GM21529 (cell line): Measurements from ENCODE around the gene MRPL1.

Experiments used
- ATAC-seq: cut with Tn5 transposase; IDR thresholded peaks from one replicate; pipeline ENCODE4 v1.9.1; 2021; ENCODE audit not compliant: unreplicated experiment

The MRPL1 gene

GRCh38 chr4:77849278-77849965 is 13.2 kb upstream of the MRPL1 start:
- ATAC-seq: no peak

- ATAC-seq: peak; percentile 92
Observed at GRCh38 chr4:77852892-77853495, 9.6 kb upstream of the MRPL1 start.

GRCh38 chr4:77854431-77855111 is 8.1 kb upstream of the MRPL1 start:
- no peak for ATAC-seq

- no peak for ATAC-seq
Observed at GRCh38 chr4:77856152-77856551, 6.5 kb upstream of the MRPL1 start.

GRCh38 chr4:77859256-77859655 is 3.4 kb upstream of the MRPL1 start:
- ATAC-seq: no peak

GRCh38 chr4:77861495-77861894 is 1.1 kb upstream of the MRPL1 start:
- no peak for ATAC-seq

- peak; percentile 11 for ATAC-seq
Observed at GRCh38 chr4:77863341-77863740, 711 bp downstream of the MRPL1 start.

DNA sequence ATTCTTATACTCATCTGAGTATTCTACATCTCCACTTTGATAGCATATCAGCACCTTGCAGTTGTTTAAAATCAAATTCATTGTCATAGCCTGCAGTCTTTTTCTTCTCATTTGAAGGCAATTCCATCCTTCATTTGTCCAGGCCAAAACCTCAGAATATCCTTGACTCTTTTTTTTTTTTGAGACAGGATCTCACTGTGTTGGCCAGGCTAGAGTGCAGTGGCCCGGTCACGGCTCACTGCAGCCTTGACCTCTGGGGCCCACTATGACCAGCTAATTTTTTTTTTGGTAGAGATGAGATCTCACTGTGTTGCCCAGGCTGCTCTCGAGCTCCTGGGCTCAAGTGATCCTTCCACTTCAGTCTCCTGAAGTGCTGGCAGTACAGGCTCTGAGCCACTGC is 2.6 kb downstream of the MRPL1 start:
- ATAC-seq: no peak

DNA sequence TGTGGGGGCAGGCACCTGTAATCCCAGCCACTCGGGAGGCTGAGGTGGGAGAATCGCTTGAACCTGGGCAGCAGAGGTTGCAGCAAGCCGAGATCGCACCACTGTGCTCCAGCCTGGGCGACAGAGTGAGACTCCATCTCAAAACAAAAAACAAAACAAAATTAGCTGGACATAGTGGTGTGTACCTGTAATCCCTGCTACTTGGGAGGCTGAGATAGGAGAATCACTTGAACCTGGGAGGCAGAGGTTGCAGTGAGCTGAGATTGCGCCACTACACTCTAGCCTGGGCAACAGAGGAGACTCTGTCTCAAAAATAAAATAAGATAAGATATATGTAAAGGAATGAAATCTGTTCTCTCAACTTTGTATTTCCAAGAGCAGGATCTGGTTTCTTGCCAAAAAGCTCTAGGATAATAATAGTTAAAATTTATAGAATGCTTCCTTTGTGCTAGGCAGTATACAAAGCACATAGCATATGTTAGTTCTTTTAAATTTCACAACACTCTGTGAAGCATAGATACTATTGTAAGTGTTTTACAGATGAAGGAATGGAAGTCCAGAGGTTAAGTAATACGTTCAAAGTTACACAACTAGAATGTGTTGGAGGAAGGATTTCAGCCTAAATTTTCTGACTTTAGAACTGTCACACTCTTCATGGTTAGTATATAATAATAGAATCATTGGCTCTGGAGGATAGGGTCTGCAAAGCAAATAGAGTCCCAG is 10.3 kb downstream of the MRPL1 start:
- ATAC-seq: no peak

GRCh38 chr4:77877167-77877566 is 14.5 kb downstream of the MRPL1 start:
- ATAC-seq: no peak

- no peak for ATAC-seq
Observed at GRCh38 chr4:77877771-77878565, 15.3 kb downstream of the MRPL1 start.

- no peak for ATAC-seq
Observed at GRCh38 chr4:77880784-77881183, 18.2 kb downstream of the MRPL1 start.

GRCh38 chr4:77881460-77882295 is 19.0 kb downstream of the MRPL1 start:
- no peak for ATAC-seq

GRCh38 chr4:77893451-77893850 is 30.8 kb downstream of the MRPL1 start:
- ATAC-seq: peak; percentile 82

DNA sequence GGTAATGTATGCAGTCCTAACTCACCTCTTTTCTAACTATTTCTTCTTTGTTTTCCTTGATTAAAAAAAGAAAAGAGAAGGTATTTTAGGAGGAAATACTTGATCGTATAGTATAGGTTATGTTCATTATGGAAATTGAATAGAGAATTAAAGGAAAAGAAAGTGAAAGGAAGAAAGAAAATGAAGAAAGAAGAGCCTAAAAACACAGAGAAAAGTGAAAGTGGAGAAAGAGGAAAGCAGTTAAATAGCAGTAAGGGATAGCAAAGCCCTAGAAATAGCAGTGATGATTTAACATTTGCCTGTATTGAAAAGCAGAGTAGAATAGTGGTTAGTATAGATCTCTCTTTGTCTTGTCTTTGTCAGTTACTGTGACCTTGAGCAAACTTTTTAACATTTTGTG is 37.0 kb downstream of the MRPL1 start:
- no peak for ATAC-seq

DNA sequence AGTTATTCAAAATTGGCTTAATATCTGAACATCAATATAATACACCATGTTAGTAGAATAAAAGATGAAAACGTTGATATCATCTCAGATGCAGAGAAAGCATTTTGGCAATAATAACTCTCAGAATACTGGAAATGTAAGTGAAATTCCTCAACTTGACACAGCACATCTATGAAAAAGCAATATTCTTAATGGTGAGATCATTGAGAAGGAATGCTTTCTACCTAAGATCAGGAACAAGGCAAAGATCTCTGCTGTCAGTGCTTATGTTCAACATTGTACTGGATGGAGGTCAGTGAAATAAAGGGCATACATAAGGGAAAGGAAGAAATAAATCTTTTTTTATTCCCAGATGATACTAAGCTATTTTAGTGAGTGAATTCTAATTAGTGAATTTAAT is 40.6 kb downstream of the MRPL1 start:
- ATAC-seq: no peak

GRCh38 chr4:77905651-77906263 is 43.1 kb downstream of the MRPL1 start:
- no peak for ATAC-seq

GRCh38 chr4:77910676-77911075 is 48.0 kb downstream of the MRPL1 start:
- no peak for ATAC-seq

DNA sequence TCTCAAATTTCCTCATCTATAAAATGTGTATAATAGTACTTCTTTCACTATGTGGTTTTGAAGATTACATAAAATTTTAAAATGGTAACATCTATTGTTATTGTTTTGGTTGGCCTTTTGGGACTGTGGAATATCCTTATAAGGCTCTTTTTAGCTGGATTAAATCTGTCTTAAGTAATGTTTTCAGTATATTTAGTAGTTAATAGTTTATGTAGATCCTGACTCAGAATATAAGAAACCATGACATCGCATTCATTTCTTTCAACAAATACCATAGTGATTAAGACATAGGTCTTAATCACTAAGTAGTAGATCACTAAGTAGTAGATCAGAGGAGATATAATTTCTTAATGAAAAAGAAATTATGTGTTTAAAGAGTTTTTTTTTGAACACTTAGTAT is 48.5 kb downstream of the MRPL1 start:
- no peak for ATAC-seq
